MM.1S (cell line): Measurements from ENCODE around the gene DHCR7.

Experiments
- DNase-seq: peaks from one replicate; pipeline ENCODE4 v3.0.0-alpha.2; 2015
- H2AFZ ChIP-seq: fragments of 300-600 bp; sonication (generic); 2 replicates; pipeline ENCODE4 v1.6.0; 2016; ENCODE audit warnings: antibody characterized with exemption, low read length
- H3F3A ChIP-seq: fragments of 300-600 bp; sonication (generic); 2 replicates; pipeline ENCODE4 v1.6.1; 2016; ENCODE audit warnings: mild to moderate bottlenecking, antibody characterized with exemption, low read length, moderate library complexity, mixed read lengths; ENCODE audit not compliant: insufficient read depth
- H3K27ac ChIP-seq: fragments of 300-600 bp; sonication (generic); 2 replicates; pipeline ENCODE4 v1.5.1; 2016; ENCODE audit warnings: mild to moderate bottlenecking, low read length
- H3K27me3 ChIP-seq: fragments of 300-600 bp; sonication (generic); replicated peaks from 2 replicates; pipeline ENCODE4 v1.6.0; 2016; ENCODE audit warnings: low read length; ENCODE audit not compliant: insufficient read depth
- H3K36me3 ChIP-seq: fragments of 300-600 bp; sonication (generic); replicated peaks from 2 replicates; pipeline ENCODE4 v1.6.1; 2016; ENCODE audit warnings: mild to moderate bottlenecking, low read length, mixed read lengths; ENCODE audit not compliant: insufficient read depth
- H3K4me1 ChIP-seq: fragments of 300-600 bp; sonication (generic); 2 replicates; pipeline ENCODE4 v1.6.1; 2016; ENCODE audit warnings: low read length, mixed read lengths
- H3K4me2 ChIP-seq: fragments of 300-600 bp; sonication (generic); 2 replicates; pipeline ENCODE4 v1.6.0; 2016; ENCODE audit warnings: low read depth, low read length
- H3K4me3 ChIP-seq: fragments of 300-600 bp; sonication (generic); 2 replicates; pipeline ENCODE4 v1.5.1; 2016; ENCODE audit warnings: low read length, mixed read lengths
- H3K79me2 ChIP-seq: fragments of 300-600 bp; sonication (generic); 2 replicates; pipeline ENCODE4 v1.6.1; 2016; ENCODE audit warnings: mixed run types, low read length, mixed read lengths
- H3K9ac ChIP-seq: fragments of 300-600 bp; sonication (generic); 2 replicates; pipeline ENCODE4 v1.6.1; 2016; ENCODE audit warnings: low read length, mixed read lengths
- H3K9me2 ChIP-seq: fragments of 300-600 bp; sonication (generic); replicated peaks from 2 replicates; pipeline ENCODE4 v1.6.1; 2016; ENCODE audit warnings: mild to moderate bottlenecking, low read length, mixed read lengths; ENCODE audit not compliant: insufficient read depth
- H3K9me3 ChIP-seq: fragments of 300-600 bp; sonication (generic); replicated peaks from 2 replicates; pipeline ENCODE4 v1.6.1; 2016; ENCODE audit warnings: mild to moderate bottlenecking, low read length, mixed read lengths; ENCODE audit not compliant: insufficient read depth
- H4K20me1 ChIP-seq: fragments of 300-600 bp; sonication (generic); 2 replicates; pipeline ENCODE4 v1.6.1; 2016; ENCODE audit warnings: mild to moderate bottlenecking, low read length, moderate library complexity, mixed read lengths; ENCODE audit not compliant: insufficient read depth
- EZH2 ChIP-seq: fragments of 300-600 bp; sonication (generic); optimal IDR thresholded peaks from 2 replicates; pipeline ENCODE3; 2017; ENCODE audit warnings: low read depth, mild to moderate bottlenecking, antibody characterized with exemption, low read length, mixed read lengths
- EZH2phosphoT487 ChIP-seq: fragments of 300-600 bp; sonication (generic); IDR thresholded peaks from 2 replicates; pipeline ENCODE4 v1.6.1; 2018; ENCODE audit warnings: antibody characterized with exemption, low read length
- TF ChIP-seq, protein P1 (sequence below): fragments of 300-600 bp; sonication (generic); IDR thresholded peaks from 2 replicates; pipeline ENCODE4 v1.5.1; 2016; ENCODE audit warnings: antibody characterized with exemption, low read length, mixed read lengths

Gene DHCR7

DNA sequence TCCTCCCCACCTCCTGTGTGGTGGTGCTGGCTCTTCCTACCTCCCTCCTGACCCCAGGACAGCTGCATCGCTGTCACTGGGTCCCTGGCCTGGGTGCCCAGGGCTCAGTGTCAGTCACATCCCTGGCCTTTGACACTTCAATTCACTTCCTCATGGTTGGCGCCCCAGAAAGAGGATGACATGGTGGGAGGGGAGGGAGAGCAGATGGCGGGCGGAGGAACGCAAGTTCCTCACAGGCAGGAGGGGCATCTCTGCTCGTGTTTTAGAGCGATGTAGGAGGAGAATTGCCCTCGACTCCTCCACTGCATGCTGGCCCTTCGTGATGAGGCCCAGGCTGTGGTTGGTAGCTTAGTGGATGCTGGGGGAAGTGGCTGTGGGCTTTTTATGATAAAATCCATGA lies 43.7 kb upstream of the DHCR7 start:
- no peaks in the 10 kb centered on the region for H3K36me3 ChIP-seq
- H3K9me3 ChIP-seq = no peaks in the 10 kb centered on the region
- H3F3A ChIP-seq = no peaks in the 10 kb centered on the region
- H3K79me2 ChIP-seq = no peaks in the 10 kb centered on the region
- H3K27me3 ChIP-seq = no peaks in the 10 kb centered on the region
- DNase-seq = no peak
- H2AFZ ChIP-seq = no peak overlapping the region
- H3K4me3 ChIP-seq = no peak overlapping the region
- H3K4me1 ChIP-seq = no peaks in the 10 kb centered on the region
- no peaks in the 10 kb centered on the region for H3K9me2 ChIP-seq
- no peak overlapping the region for H3K4me2 ChIP-seq
- H3K9ac ChIP-seq = no peak overlapping the region
- no peak overlapping the region for H3K27ac ChIP-seq
- H4K20me1 ChIP-seq = no peaks in the 10 kb centered on the region
- no peak for TF ChIP-seq EZH2
- TF ChIP-seq, protein P1, sequence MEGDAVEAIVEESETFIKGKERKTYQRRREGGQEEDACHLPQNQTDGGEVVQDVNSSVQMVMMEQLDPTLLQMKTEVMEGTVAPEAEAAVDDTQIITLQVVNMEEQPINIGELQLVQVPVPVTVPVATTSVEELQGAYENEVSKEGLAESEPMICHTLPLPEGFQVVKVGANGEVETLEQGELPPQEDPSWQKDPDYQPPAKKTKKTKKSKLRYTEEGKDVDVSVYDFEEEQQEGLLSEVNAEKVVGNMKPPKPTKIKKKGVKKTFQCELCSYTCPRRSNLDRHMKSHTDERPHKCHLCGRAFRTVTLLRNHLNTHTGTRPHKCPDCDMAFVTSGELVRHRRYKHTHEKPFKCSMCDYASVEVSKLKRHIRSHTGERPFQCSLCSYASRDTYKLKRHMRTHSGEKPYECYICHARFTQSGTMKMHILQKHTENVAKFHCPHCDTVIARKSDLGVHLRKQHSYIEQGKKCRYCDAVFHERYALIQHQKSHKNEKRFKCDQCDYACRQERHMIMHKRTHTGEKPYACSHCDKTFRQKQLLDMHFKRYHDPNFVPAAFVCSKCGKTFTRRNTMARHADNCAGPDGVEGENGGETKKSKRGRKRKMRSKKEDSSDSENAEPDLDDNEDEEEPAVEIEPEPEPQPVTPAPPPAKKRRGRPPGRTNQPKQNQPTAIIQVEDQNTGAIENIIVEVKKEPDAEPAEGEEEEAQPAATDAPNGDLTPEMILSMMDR = no peak
- no peak for TF ChIP-seq EZH2phosphoT487

- Histone ChIP-seq H3K4me3 (no peak overlapping the region), H3F3A (no peaks in the 10 kb centered on the region), H3K9me3 (no peaks in the 10 kb centered on the region), H4K20me1 (no peaks in the 10 kb centered on the region), H3K36me3 (no peaks in the 10 kb centered on the region), H3K27me3 (no peaks in the 10 kb centered on the region), H3K4me1 (no peaks in the 10 kb centered on the region), H3K79me2 (no peaks in the 10 kb centered on the region), H3K9me2 (no peaks in the 10 kb centered on the region), H2AFZ (no peak overlapping the region), H3K4me2 (no peak overlapping the region), H3K9ac (no peak overlapping the region), H3K27ac (no peak overlapping the region)
- TF ChIP-seq EZH2 (no peak), EZH2phosphoT487 (no peak)
- TF ChIP-seq, protein P1 = no peak
- DNase-seq = no peak
Measured at GRCh38 chr11:71491531-71491930, 43.3 kb upstream of the DHCR7 start.

GRCh38 chr11:71490731-71491390 lies 42.7 kb upstream of the DHCR7 start:
- no peak overlapping the region for H3K9ac ChIP-seq
- H3K9me2 ChIP-seq = no peaks in the 10 kb centered on the region
- no peaks in the 10 kb centered on the region for H3K36me3 ChIP-seq
- no peaks in the 10 kb centered on the region for H3K79me2 ChIP-seq
- no peak for DNase-seq
- no peaks in the 10 kb centered on the region for H3K27me3 ChIP-seq
- no peak overlapping the region for H3K27ac ChIP-seq
- no peaks in the 10 kb centered on the region for H3F3A ChIP-seq
- H4K20me1 ChIP-seq = no peaks in the 10 kb centered on the region
- no peaks in the 10 kb centered on the region for H3K9me3 ChIP-seq
- no peak overlapping the region for H2AFZ ChIP-seq
- no peaks in the 10 kb centered on the region for H3K4me1 ChIP-seq
- TF ChIP-seq EZH2phosphoT487 = no peak
- TF ChIP-seq, protein P1 = no peak
- no peak for TF ChIP-seq EZH2
- H3K4me3 ChIP-seq = no peak overlapping the region
- H3K4me2 ChIP-seq = no peak overlapping the region
